Nucleus accumbens (tissue), 56 donors: ENCODE measurements around the gene PTBP1.
A peak's percentile ranks its signal among the peaks of the same experiment; 100 is the strongest.
"Not testable (repeated sequence)": the region's sequence is repeated elsewhere in the genome, so short reads cannot be mapped to it uniquely, and the experiment has no call there.

ENCODE experiments used
- DNase-seq, 56 donors: peaks; one replicate each; lab custom pipeline; 2025; lab: John Stamatoyannopoulos, UW

Gene PTBP1

GRCh38 chr19:823565-824121 is 26.4 kb downstream of the PTBP1 start:
- no peak for DNase-seq

- no peak for DNase-seq
Measured at GRCh38 chr19:824885-825284, 27.6 kb downstream of the PTBP1 start.

GRCh38 chr19:825897-826644 is 28.8 kb downstream of the PTBP1 start:
- DNase-seq: no peak

GRCh38 chr19:827314-827709 is 30.1 kb downstream of the PTBP1 start:
- no peak for DNase-seq

- DNase-seq: no peak
Measured at GRCh38 chr19:827710-828321, 30.6 kb downstream of the PTBP1 start, which contains the start of gene AZU1. Gene AZU1, plus strand, starts transcription at chr19:827837. Its CDS starts 10 bp downstream, at chr19:827847.

- no peak for DNase-seq
Measured at GRCh38 chr19:829129-829758, 32.0 kb downstream of the PTBP1 start.

- DNase-seq: no peak
Measured at GRCh38 chr19:831407-832369, 34.4 kb downstream of the PTBP1 start.

- DNase-seq: no peak
Measured at GRCh38 chr19:834216-834615, 37.0 kb downstream of the PTBP1 start.

GRCh38 chr19:835210-835810 is 38.1 kb downstream of the PTBP1 start:
- no peak for DNase-seq

GRCh38 chr19:840519-841206 is 43.4 kb downstream of the PTBP1 start, which contains the start of gene PRTN3:
Gene PRTN3, plus strand, starts transcription at chr19:840999. Its CDS starts 10 bp downstream, at chr19:841009.
- DNase-seq: no peak

- DNase-seq: not testable (repeated sequence)
Measured at GRCh38 chr19:842802-843179, 45.5 kb downstream of the PTBP1 start.

- peak in 2 of 56 donors; percentile 8 to 22 for DNase-seq
Measured at GRCh38 chr19:843180-843835, 46.1 kb downstream of the PTBP1 start.

- DNase-seq: peak in 1 of 56 donors; percentile 54
Measured at GRCh38 chr19:843836-844545, 46.7 kb downstream of the PTBP1 start.

- DNase-seq: no peak
Measured at GRCh38 chr19:844546-844971, 47.3 kb downstream of the PTBP1 start.

- no peak for DNase-seq
Measured at GRCh38 chr19:845707-846521, 48.7 kb downstream of the PTBP1 start.

- no peak for DNase-seq
Measured at GRCh38 chr19:848386-848921, 51.2 kb downstream of the PTBP1 start.

- not testable (repeated sequence) for DNase-seq
Measured at GRCh38 chr19:849195-849594, 51.9 kb downstream of the PTBP1 start.
